ENCODE data around the gene TSBP1.
"Not testable (repeated sequence)": the region's sequence is repeated elsewhere in the genome, so short reads cannot be mapped to it uniquely, and the experiment has no call there.

The TSBP1 gene

GRCh38 chr6:32371229-32371628 is 474 bp downstream of the TSBP1 start:
- no peak for DNase-seq

- DNase-seq, result no peak
Measured at GRCh38 chr6:32370505-32370904, 1.2 kb downstream of the TSBP1 start.

GRCh38 chr6:32369660-32370059 is 2.0 kb downstream of the TSBP1 start:
- no peak for DNase-seq

GRCh38 chr6:32367644-32368043 is 4.1 kb downstream of the TSBP1 start:
- no peak for DNase-seq

- not testable (repeated sequence) for DNase-seq
Measured at GRCh38 chr6:32359225-32359624, 12.5 kb downstream of the TSBP1 start.

DNA sequence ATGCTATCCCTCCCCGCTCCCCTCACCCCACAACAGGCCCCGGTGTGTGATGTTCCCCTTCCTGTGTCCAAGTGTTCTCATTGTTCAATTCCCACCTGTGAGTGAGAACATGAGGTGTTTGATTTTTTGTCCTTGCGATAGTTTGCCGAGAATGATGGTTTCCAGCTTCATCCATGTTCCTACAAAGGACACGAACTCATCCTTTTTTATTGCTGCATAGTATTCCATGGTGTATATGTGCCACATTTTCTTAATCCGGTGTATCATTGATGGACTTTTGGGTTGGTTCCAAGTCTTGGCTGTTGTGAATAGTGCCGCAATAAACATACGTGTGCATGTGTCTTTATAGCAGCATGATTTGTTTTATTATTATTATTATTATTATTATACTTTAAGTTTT is 13.2 kb downstream of the TSBP1 start:
- DNase-seq, result not testable (repeated sequence)

- no peak for DNase-seq
Measured at GRCh38 chr6:32355018-32355417, 16.7 kb downstream of the TSBP1 start.

DNA sequence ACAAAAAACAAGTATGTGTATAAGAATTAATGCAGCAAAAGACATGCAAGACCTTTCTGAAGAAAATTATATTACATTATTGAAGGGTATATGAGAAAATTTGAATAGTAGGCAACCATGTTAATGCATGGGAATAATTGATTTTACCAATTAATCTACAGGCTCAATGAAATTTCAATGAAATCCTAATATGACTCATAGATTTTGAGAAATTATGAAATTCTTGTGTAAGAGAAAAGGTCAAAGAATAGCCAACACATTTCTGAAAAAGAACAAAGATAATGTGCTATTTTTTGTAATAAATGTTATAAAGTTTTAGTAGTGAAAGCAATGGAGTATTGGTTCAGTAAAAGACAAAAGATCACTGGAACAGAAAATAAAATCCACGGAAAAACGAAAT is 18.4 kb downstream of the TSBP1 start:
- DNase-seq, result no peak

- no peak for DNase-seq
Measured at GRCh38 chr6:32340242-32340641, 31.5 kb downstream of the TSBP1 start.

- DNase-seq, result no peak
Measured at GRCh38 chr6:32337186-32337805, 34.4 kb downstream of the TSBP1 start.

- DNase-seq, result no peak
Measured at GRCh38 chr6:32332433-32332832, 39.3 kb downstream of the TSBP1 start.

DNA sequence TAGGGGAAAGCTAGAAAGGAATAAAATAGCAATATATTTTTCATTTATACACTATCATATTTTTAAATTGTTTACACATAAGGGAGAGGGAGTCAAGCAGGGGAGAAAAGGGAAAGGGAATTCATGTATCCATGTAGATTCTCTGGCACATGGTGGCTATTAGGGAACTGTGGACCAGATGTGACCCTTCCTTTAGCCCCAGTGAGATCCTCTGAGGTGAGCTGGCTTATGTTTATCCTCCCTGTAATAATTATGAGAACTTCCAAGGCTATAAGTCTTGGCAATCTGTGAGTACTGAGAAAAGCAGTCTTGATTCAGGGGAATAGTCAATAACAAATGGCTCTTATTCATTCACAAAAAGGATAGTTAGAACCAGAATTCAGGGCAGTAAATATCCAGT is 42.6 kb downstream of the TSBP1 start:
- DNase-seq, result no peak

GRCh38 chr6:32327103-32327502 is 44.6 kb downstream of the TSBP1 start:
- DNase-seq, result no peak

- DNase-seq, result no peak
Measured at GRCh38 chr6:32318501-32318900, 53.2 kb downstream of the TSBP1 start.

- no peak for DNase-seq
Measured at GRCh38 chr6:32317541-32317940, 54.2 kb downstream of the TSBP1 start.

- no peak for DNase-seq
Measured at GRCh38 chr6:32313964-32314363, 57.7 kb downstream of the TSBP1 start.

- no peak for DNase-seq
Measured at GRCh38 chr6:32298632-32299336, 72.9 kb downstream of the TSBP1 start.

GRCh38 chr6:32294980-32295379 is 76.7 kb downstream of the TSBP1 start:
- DNase-seq, result not testable (repeated sequence)

DNA sequence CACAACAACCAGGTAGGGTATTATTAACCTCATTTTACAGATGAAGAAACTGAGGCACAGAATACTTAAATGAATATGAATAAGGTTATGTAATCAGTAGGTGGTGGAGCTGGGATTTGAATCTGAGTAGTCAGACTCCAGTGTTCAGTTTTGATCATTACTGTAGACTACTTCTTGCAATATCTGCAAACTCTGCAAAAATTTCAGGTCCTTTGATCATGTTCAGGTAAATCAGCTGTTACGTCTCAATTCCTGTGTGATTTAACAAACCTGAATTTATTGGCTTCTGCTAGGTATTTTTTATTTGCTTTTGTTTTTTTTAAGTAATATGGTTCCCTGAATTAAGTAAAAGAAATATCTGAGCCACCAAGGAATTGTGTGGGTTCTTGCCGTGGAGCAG is 77.1 kb downstream of the TSBP1 start:
- DNase-seq, result no peak

- no peak for DNase-seq
Measured at GRCh38 chr6:32293695-32294094, 78.0 kb downstream of the TSBP1 start.

- no peak for DNase-seq
Measured at GRCh38 chr6:32291543-32291942, 80.2 kb downstream of the TSBP1 start.

GRCh38 chr6:32290886-32291450 is 80.7 kb downstream of the TSBP1 start:
- no peak for DNase-seq

DNA sequence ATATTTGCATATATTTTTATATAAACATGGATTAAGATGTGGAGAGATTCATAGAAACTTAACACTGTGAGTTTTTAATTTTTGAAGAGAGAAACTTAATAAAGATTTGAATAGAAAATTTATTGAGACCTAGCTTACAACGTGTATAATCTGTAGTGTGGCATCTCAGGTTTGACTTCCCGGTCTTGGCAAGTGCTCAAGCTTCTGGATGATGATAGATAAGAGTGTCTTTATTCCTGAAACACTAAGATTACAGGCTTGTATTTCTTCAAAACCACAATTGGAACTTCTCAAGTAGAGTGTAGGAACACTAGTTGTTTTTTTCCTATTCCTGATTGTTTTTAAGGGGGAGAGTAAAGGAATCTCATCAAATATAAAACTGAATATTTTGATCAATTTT is 83.3 kb downstream of the TSBP1 start:
- DNase-seq, result no peak

- DNase-seq, result not testable (repeated sequence)
Measured at GRCh38 chr6:32273801-32274577, 97.7 kb downstream of the TSBP1 start.

Measured in activated T-cell treated with anti-CD3 and anti-CD28 coated beads for 4 hours (primary cell).